Heart right ventricle (tissue), 16 donors: ENCODE results near the gene ANO2. TPM values are rescaled to one million over a fixed set of nuclear protein-coding genes. Genes with fewer than 3 reads are reported as not detected.

ENCODE experiments used
- ATAC-seq, 8 donors: fragments of 200-7000 bp; cut with Tn5 transposase; one replicate each; pipeline ENCODE4 v1.9.1; 2020; ENCODE audit warnings: mild to moderate bottlenecking in 8 of 8, moderate library complexity in 8 of 8, moderate number of reproducible peaks in 1 of 8
- DNase-seq, 2 donors: peaks; one replicate each; pipeline ENCODE4 v3.0.0-alpha.2; 2020
- H3K27ac ChIP-seq, 10 donors: fragments of 200-600 bp; sonication (generic) in 2 of 10; one replicate each; pipeline versions ENCODE4 v1.5.0 to v1.8.0; 2020 to 2022; ENCODE audit warnings: mild to moderate bottlenecking in 3 of 10
- H3K27me3 ChIP-seq, 7 donors: fragments of 200-600 bp; one replicate each; pipeline ENCODE4 v1.8.0; 2021 to 2022; ENCODE audit warnings: mild to moderate bottlenecking in 2 of 7
- H3K36me3 ChIP-seq, 9 donors: fragments of 200-600 bp; sonication (generic) in 1 of 9; one replicate each; pipeline versions ENCODE4 v1.5.0 to v1.8.0; 2020 to 2022; ENCODE audit warnings: mild to moderate bottlenecking in 2 of 9
- H3K4me1 ChIP-seq, 9 donors: fragments of 200-600 bp; sonication (generic) in 1 of 9; one replicate each; pipeline versions ENCODE4 v1.5.0 to v1.8.0; 2020 to 2022; ENCODE audit warnings: mild to moderate bottlenecking in 4 of 9
- H3K4me3 ChIP-seq, 10 donors: fragments of 200-600 bp; sonication (generic) in 2 of 10; one replicate each; pipeline versions ENCODE4 v1.5.0 to v1.8.0; 2020 to 2022; ENCODE audit warnings: mild to moderate bottlenecking in 7 of 10, moderate library complexity in 2 of 10
- H3K9me3 ChIP-seq, 11 donors: fragments of 200-600 bp in 10 of 11; sonication (generic) in 2 of 11; one replicate each; pipeline versions ENCODE4 v1.5.0 to v1.8.0; 2013 to 2022; ENCODE audit warnings: mild to moderate bottlenecking in 2 of 11, control low read depth in 1 of 11, moderate library complexity in 1 of 11
- CTCF ChIP-seq, 9 donors: fragments of 200-600 bp; sonication (generic) in 2 of 9; IDR thresholded peaks; one replicate each; pipeline versions ENCODE4 v1.5.0 to v1.8.0; 2021 to 2022; ENCODE audit warnings: antibody characterized with exemption in 9 of 9, mild to moderate bottlenecking in 5 of 9, moderate library complexity in 1 of 9
- WGBS, 2 donors: extraction: QIAGEN DNeasy Blood & Tissue Kit; methylation state at CpG; one replicate each; pipeline ENCODE4 v1.1.7; 2013; ENCODE audit warnings: inconsistent platforms in 1 of 2; 5-methylcytosine and 5-hydroxymethylcytosine counted together
- intact Hi-C, 10 donors: fragments of 100-400 bp; cut with DNase I; formaldehyde crosslinking; loops; one replicate each; pipeline versions ENCODE4 v1.11.1 to v1.14.2; 2022
- polyA plus RNA-seq, 2 donors: library from polyadenylated mRNA; stranded (reverse); fragments of 200-250 nt; gene quantifications; one replicate each; pipeline ENCODE4 v1.2.3, GENCODE V29; 2013
- total RNA-seq, 10 donors: library from RNA; stranded (reverse); fragmentation: NEBNext Ultra II Directional in 3 of 10; extraction: Animal tissue kit (Norgen Biotek cat#: 25700) in 3 of 10; gene quantifications; one replicate each; pipeline versions ENCODE4 v1.2.1 to v1.2.4, GENCODE V29; 2021 to 2023
- donor health status: Arrhythmogenic right ventricular cardiomyopathy.
- donor health status: ischemic (EF 13 %, LVEDD 7.1; RV severe dilation, severe dysfunction).
- donor health status: healthy with polysubstance abuse.
- donor health status: DM: no; HTN: yes; CAD: no.
- donor health status: DM: no; HTN: no; CAD: no.
- donor health status: ischemic (EF 25% LVEDD 6.9; RV normal size, moderate dysfunction).
- donor health status: ischemic (EF 25% LVEDD 5.7; RV mildly dilated, moderate dysfunction).
- donor health status: healthy.
- donor health status: DM: yes; HTN: yes; CAD: no.
- donor health status: Ischemic cardiomyopathy.
- donor health status: ischemic (EF 35%, LVEDD 5.7; RV mildly dilated, moderate dysfunction).
- donor health status: nonischemic (EF 11% LVEDD 7.7; RV severe dilation, severe dysfunction).
- donor health status: DM: yes; HTN: yes; CAD: no.
- donor health status: PGD.
- donor health status: ischemic (EF 29% LVEDD 5.4; RV normal size, mild dysfunction).
- donor health status: nonischemic (EF 23%, LVEDD 6.1; RV moderate dilation, normal function).

The ANO2 gene
- total and polyA plus RNA-seq, 12 donors = 4.0 to 15.2 (median 12.0) TPM

- Histone ChIP-seq H3K27me3 (peaks cover 0 to 13% (median 3%) of the 10 kb centered on the region in 7 donors), H3K9me3 (no peaks in the 10 kb centered on the region), H3K4me3 (no peak overlapping the region), H3K36me3 (peaks cover 0 to 16% (median 0%) of the 10 kb centered on the region in 9 donors), H3K4me1 (peaks cover 0 to 9% (median 0%) of the 10 kb centered on the region in 9 donors), H3K27ac (no peak overlapping the region)
- no peak for TF ChIP-seq CTCF (IDR thresholded peaks at IDR 0.05)
- intact Hi-C loops = no loop called here
- DNase-seq = no peak
- ATAC-seq = no peak
Observed at GRCh38 chr12:5881666-5882065, 63.4 kb downstream of the ANO2 start.

- H3K36me3 ChIP-seq = peaks cover 0 to 13% (median 0%) of the 10 kb centered on the region in 9 donors
- intact Hi-C loops = no loop called here
- no peak overlapping the region for H3K4me3 ChIP-seq
- 90 to 91% methylated on average over 1 of the region's 1 CpG for WGBS, 2 donors
- ATAC-seq (no peak), DNase-seq (no peak)
- H3K27me3 ChIP-seq = peaks cover 0 to 13% (median 4%) of the 10 kb centered on the region in 7 donors
- no peak overlapping the region for H3K27ac ChIP-seq
- no peak for TF ChIP-seq CTCF (IDR thresholded peaks at IDR 0.05)
- no peaks in the 10 kb centered on the region for H3K9me3 ChIP-seq
- H3K4me1 ChIP-seq = peaks cover 0 to 9% (median 0%) of the 10 kb centered on the region in 9 donors
Observed at GRCh38 chr12:5881101-5881606, 63.9 kb downstream of the ANO2 start.

- no peak for ATAC-seq
- DNase-seq = no peak
- intact Hi-C loops = no loop called here
- peaks cover 0 to 5% (median 0%) of the 10 kb centered on the region in 9 donors for H3K4me1 ChIP-seq
- peaks cover 0 to 26% (median 0%) of the 10 kb centered on the region in 9 donors for H3K36me3 ChIP-seq
- no peak overlapping the region for H3K27ac ChIP-seq
- H3K9me3 ChIP-seq = no peaks in the 10 kb centered on the region
- no peak for TF ChIP-seq CTCF (IDR thresholded peaks at IDR 0.05)
- H3K4me3 ChIP-seq = no peak overlapping the region
- 78 to 80% methylated on average over 4 of the region's 4 CpGs for WGBS, 2 donors
- H3K27me3 ChIP-seq = peaks cover 0 to 5% (median 0%) of the 10 kb centered on the region in 7 donors
Observed at GRCh38 chr12:5875851-5876250, 69.2 kb downstream of the ANO2 start.

GRCh38 chr12:5874514-5874913 is 70.5 kb downstream of the ANO2 start:
- peaks cover 0 to 5% (median 0%) of the 10 kb centered on the region in 7 donors for H3K27me3 ChIP-seq
- no peak overlapping the region for H3K4me3 ChIP-seq
- no peaks in the 10 kb centered on the region for H3K9me3 ChIP-seq
- peaks cover 0 to 18% (median 0%) of the 10 kb centered on the region in 9 donors for H3K4me1 ChIP-seq
- intact Hi-C loops = loop anchor here in 1 of 10 donors (5.0 kb wide), 1 partner anchor 127 kb away; no protein-coding TSS in a partner anchor
- DNase-seq = no peak
- H3K27ac ChIP-seq = no peak overlapping the region
- peaks cover 0 to 25% (median 0%) of the 10 kb centered on the region in 9 donors for H3K36me3 ChIP-seq
- no peak for TF ChIP-seq CTCF (IDR thresholded peaks at IDR 0.05)
- no peak for ATAC-seq
- WGBS, 2 donors = 83 to 90% methylated on average over 8 of the region's 8 CpGs
